Heart left ventricle (tissue), 13 donors: Measurements from ENCODE around the gene ARL3.

Experiments
- CTCF ChIP-seq, 12 donors: fragments of 200-600 bp; sonication (generic) in 4 of 12; IDR thresholded peaks; one replicate each; pipeline versions ENCODE4 v1.5.0 to v1.8.0; 2018 to 2022; ENCODE audit warnings: antibody characterized with exemption in 12 of 12, mild to moderate bottlenecking in 5 of 12
- POLR2A ChIP-seq, 2 donors: fragments of 450-650 bp; IDR thresholded peaks; one replicate each; pipeline ENCODE4 v1.6.1; 2017; ENCODE audit warnings: antibody characterized with exemption in 2 of 2, mild to moderate bottlenecking in 2 of 2, moderate library complexity in 2 of 2
- donor health status: ischemic (EF 13 %, LVEDD 7.1; RV severe dilation, severe dysfunction).
- donor health status: DM: no; HTN: yes; CAD: no.
- donor health status: DM: no; HTN: no; CAD: no.
- donor health status: ischemic (EF 25% LVEDD 6.9; RV normal size, moderate dysfunction).
- donor health status: ischemic (EF 25% LVEDD 5.7; RV mildly dilated, moderate dysfunction).
- donor health status: ischemic (EF 35%, LVEDD 5.7; RV mildly dilated, moderate dysfunction).
- donor health status: nonischemic (EF 11% LVEDD 7.7; RV severe dilation, severe dysfunction).
- donor health status: DM: yes; HTN: yes; CAD: no.
- donor health status: PGD.
- donor health status: ischemic (EF 29% LVEDD 5.4; RV normal size, mild dysfunction).
- donor health status: nonischemic (EF 23%, LVEDD 6.1; RV moderate dilation, normal function).

DNA sequence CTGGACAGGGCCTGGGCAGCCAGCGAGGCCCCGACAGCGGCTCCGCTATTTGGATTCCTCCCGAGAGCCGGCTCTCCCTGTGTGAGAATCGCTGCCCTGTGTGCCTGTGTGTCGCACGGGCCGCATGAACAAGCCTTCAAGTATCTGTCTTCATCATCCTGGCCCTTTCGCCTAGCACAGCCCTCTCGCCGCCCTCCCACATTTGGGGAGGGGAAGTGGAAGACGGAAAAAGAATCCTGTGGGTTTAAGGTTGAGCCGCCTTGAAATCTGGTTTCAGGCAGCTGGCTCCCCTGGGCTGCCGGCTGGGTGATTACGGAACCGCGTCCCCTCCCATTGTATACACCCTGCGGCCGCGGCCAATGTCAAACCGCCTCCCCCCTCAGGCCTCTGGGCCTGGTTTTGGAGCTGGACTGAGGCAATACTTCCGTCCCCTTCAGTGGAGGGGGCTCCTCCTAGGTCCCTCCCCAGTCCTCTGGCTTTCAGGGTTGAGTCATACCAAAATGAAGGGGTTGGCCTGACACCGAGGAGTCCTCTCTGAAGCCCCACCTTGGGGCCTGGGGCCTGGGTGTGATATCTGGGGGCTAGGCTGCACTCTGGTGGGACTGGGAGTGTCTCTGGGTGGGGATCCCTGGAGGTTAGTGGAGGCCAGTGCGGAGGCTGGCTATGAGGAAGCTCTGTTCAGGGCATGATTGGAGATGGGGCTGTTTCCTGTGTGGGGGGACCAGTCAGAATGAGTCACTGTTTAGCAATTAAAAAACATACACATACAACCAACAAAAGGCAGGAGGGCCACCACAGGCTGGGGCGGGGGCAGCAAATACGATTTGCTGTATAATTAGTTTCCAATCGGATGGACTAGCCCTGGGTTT lies 68.2 kb downstream of the ARL3 start:
- TF ChIP-seq CTCF (IDR thresholded peaks at IDR 0.05), result no peak
- TF ChIP-seq POLR2A (IDR thresholded peaks at IDR 0.05), result peak in 1 of 2 donors; percentile 43
